A549 (cell line): ENCODE data around the gene PLEKHO1. TPM values are rescaled to one million over a fixed set of nuclear protein-coding genes. Genes with fewer than 3 reads are reported as not detected.

Experiments
- ATAC-seq, 2 experiments: fragments of 200-7000 bp in 1 of 2; fragments of >200 bp in 1 of 2; cut with Nextera tagmentation in 1 of 2; cut with Tn5 transposase in 1 of 2; 3 replicates each; pipeline versions ENCODE4 v1.8.0 to v1.9.1; 2018 to 2020; ENCODE audit warnings: mild to moderate bottlenecking in 1 of 2, moderate library complexity in 1 of 2
- CTCF ChIA-PET: fragments of 300-600 bp; sonication (Branson Sonifier 250); formaldehyde crosslinking; extraction: SDS; loops from one replicate; lab custom pipeline; 2021; ENCODE audit warnings: antibody characterized with exemption, inconsistent platforms; lab: Yijun Ruan, JAX
- POLR2A ChIA-PET: fragments of 350-600 bp; formaldehyde crosslinking; extraction: SDS; loops from one replicate; lab custom pipeline; 2021; ENCODE audit warnings: antibody characterized with exemption, inconsistent platforms; lab: Yijun Ruan, JAX
- DNase-seq, 2 experiments: peaks; one replicate each; pipeline versions ENCODE4 v3.0.0 to v3.0.0-alpha.2; 2011 to 2016; ENCODE audit warnings: low read depth in 1 of 2, low spot score in 1 of 2
- FAIRE-seq: peaks from 2 replicates; lab custom pipeline; 2011; peaks lifted over from hg19 to GRCh38; lab: Jason Lieb, UNC
- H3K27ac ChIP-seq, 2 experiments: fragments of >200 bp; sonication (Bioruptor Twin); formaldehyde crosslinking; 3 replicates each; pipeline ENCODE4 v1.5.1; 2016 to 2017
- H3K4me1 ChIP-seq: fragments of >200 bp; sonication (Bioruptor Twin); formaldehyde crosslinking; 3 replicates; pipeline ENCODE4 v1.6.1; 2016
- H3K4me2 ChIP-seq: fragments of >200 bp; sonication (Bioruptor Twin); formaldehyde crosslinking; 3 replicates; pipeline ENCODE4 v1.6.1; 2016
- H3K4me3 ChIP-seq: fragments of >200 bp; sonication (Bioruptor Twin); formaldehyde crosslinking; 3 replicates; pipeline ENCODE4 v1.5.1; 2016
- H3K9me3 ChIP-seq: fragments of >200 bp; sonication (Bioruptor Twin); formaldehyde crosslinking; 3 replicates; pipeline ENCODE4 v1.6.1; 2016
- CBX2 ChIP-seq: fragments of 200-600 bp; sonication (generic); IDR thresholded peaks from 2 replicates; pipeline ENCODE4 v1.6.1; 2016; ENCODE audit warnings: low read depth, mild to moderate bottlenecking, borderline replicate concordance
- CHD4 ChIP-seq: fragments of 200-600 bp; sonication (generic); IDR thresholded peaks from 2 replicates; pipeline ENCODE4 v1.6.1; 2016; ENCODE audit warnings: antibody characterized with exemption, mild to moderate bottlenecking, borderline replicate concordance
- FOSL2 ChIP-seq, 2 experiments: fragments of 450-650 bp in 1 of 2; fragments of >200 bp in 1 of 2; sonication (Bioruptor Twin) in 1 of 2; formaldehyde crosslinking; IDR thresholded peaks; 2 replicates each; pipeline versions ENCODE4 v1.5.0 to v1.6.1; 2016 to 2020; ENCODE audit warnings: mild to moderate bottlenecking in 1 of 2, moderate library complexity in 1 of 2
- GATA3 ChIP-seq: IDR thresholded peaks from 2 replicates; pipeline ENCODE4 v1.6.1; 2012; ENCODE audit warnings: borderline replicate concordance
- HOXA7 ChIP-seq: fragments of 250-450 bp; sonication (Bioruptor Pico); IDR thresholded peaks from 2 replicates; pipeline ENCODE4 v1.5.0; 2020; ENCODE audit warnings: mild to moderate bottlenecking, moderate library complexity
- HOXB5 ChIP-seq: fragments of 250-450 bp; sonication (Bioruptor Pico); IDR thresholded peaks from 2 replicates; pipeline ENCODE4 v1.5.0; 2020; ENCODE audit warnings: mild to moderate bottlenecking, moderate library complexity
- JUN ChIP-seq, 2 experiments: fragments of >200 bp; sonication (Bioruptor Twin); formaldehyde crosslinking; IDR thresholded peaks; 2 replicates in 1 of 2; 3 replicates in 1 of 2; pipeline ENCODE4 v1.6.1; 2016 to 2017
- KDM5A ChIP-seq: fragments of 200-600 bp; sonication (generic); IDR thresholded peaks from 2 replicates; pipeline ENCODE4 v1.6.1; 2016; ENCODE audit warnings: antibody characterized with exemption, mild to moderate bottlenecking
- MAZ ChIP-seq: fragments of 150-350 bp; IDR thresholded peaks from 2 replicates; pipeline ENCODE4 v1.6.1; 2014; ENCODE audit warnings: antibody characterized with exemption, low read depth, low read length, borderline replicate concordance
- POLR2A ChIP-seq: IDR thresholded peaks from 2 replicates; pipeline ENCODE4 v1.6.1; 2012; ENCODE audit warnings: mild to moderate bottlenecking, low read length
- RAD21 ChIP-seq, 2 experiments: fragments of >200 bp in 1 of 2; sonication (Bioruptor Twin) in 1 of 2; formaldehyde crosslinking in 1 of 2; IDR thresholded peaks in 1 of 2; conservative IDR thresholded peaks in 1 of 2; 2 replicates in 1 of 2; 3 replicates in 1 of 2; pipeline ENCODE4 v1.6.1; 2012 to 2018; ENCODE audit warnings: inconsistent platforms in 1 of 2
- RCOR1 ChIP-seq: fragments of 150-350 bp; IDR thresholded peaks from 2 replicates; pipeline ENCODE4 v1.6.1; 2014; ENCODE audit warnings: antibody characterized with exemption, low read length, low read depth
- RNF2 ChIP-seq: fragments of 200-600 bp; sonication (generic); IDR thresholded peaks from 2 replicates; pipeline ENCODE4 v1.6.1; 2016; ENCODE audit warnings: low read depth, mild to moderate bottlenecking, antibody characterized with exemption, moderate library complexity, borderline replicate concordance
- SMC3 ChIP-seq: fragments of >200 bp; sonication (Bioruptor Twin); formaldehyde crosslinking; IDR thresholded peaks from 3 replicates; pipeline ENCODE4 v1.6.1; 2018; ENCODE audit warnings: inconsistent platforms
- TFCP2L1 ChIP-seq: fragments of 250-450 bp; sonication (Bioruptor Pico); IDR thresholded peaks from 2 replicates; pipeline ENCODE4 v1.5.0; 2021; ENCODE audit warnings: mild to moderate bottlenecking
- ZNF302 ChIP-seq: fragments of 250-450 bp; sonication (Bioruptor Pico); IDR thresholded peaks from 2 replicates; pipeline ENCODE4 v1.9.0; 2021; ENCODE audit warnings: inconsistent platforms, mild to moderate bottlenecking, moderate library complexity
- WGBS: methylation state at CpG from one replicate; pipeline ENCODE4 v1.1.6; 2017; ENCODE audit errors: missing lambda C conversion rate; 5-methylcytosine and 5-hydroxymethylcytosine counted together
- polyA plus RNA-seq, 4 experiments: library from polyadenylated mRNA; depleted of rRNA in 3 of 4; stranded (reverse); fragments of >200 nt; fragmentation: RNase III in 1 of 4; extraction: RNeasy Plus Mini Kit Qiagen cat#74134 plus additional on column Dnase treatment in 1 of 4; gene quantifications; 2 replicates in 3 of 4; 3 replicates in 1 of 4; pipeline ENCODE4 v1.2.3, GENCODE V29; 2011 to 2017
- TF ChIP-seq, protein P1 (sequence below): IDR thresholded peaks from 2 replicates; pipeline ENCODE4 v1.6.1; 2012; ENCODE audit warnings: low read depth, borderline replicate concordance
- TF ChIP-seq, protein P2 (sequence below): fragments of >200 bp; sonication (Bioruptor Twin); formaldehyde crosslinking; IDR thresholded peaks from 3 replicates; pipeline ENCODE4 v1.6.1; 2016
- TF ChIP-seq, protein P3 (sequence below): IDR thresholded peaks from 2 replicates; pipeline ENCODE4 v1.6.1; 2012
- TF ChIP-seq, protein P4 (sequence below): IDR thresholded peaks from 2 replicates; pipeline ENCODE4 v1.6.1; 2012
- TF ChIP-seq, protein P5 (sequence below): fragments of 150-350 bp; IDR thresholded peaks from 2 replicates; pipeline ENCODE4 v1.6.1; 2014; ENCODE audit warnings: low read depth, mild to moderate bottlenecking, low read length

The PLEKHO1 gene
- polyA plus RNA-seq, 2 of the 4 experiments (the other 2 are of a cell fraction) = 2.5 to 5.5 TPM

DNA sequence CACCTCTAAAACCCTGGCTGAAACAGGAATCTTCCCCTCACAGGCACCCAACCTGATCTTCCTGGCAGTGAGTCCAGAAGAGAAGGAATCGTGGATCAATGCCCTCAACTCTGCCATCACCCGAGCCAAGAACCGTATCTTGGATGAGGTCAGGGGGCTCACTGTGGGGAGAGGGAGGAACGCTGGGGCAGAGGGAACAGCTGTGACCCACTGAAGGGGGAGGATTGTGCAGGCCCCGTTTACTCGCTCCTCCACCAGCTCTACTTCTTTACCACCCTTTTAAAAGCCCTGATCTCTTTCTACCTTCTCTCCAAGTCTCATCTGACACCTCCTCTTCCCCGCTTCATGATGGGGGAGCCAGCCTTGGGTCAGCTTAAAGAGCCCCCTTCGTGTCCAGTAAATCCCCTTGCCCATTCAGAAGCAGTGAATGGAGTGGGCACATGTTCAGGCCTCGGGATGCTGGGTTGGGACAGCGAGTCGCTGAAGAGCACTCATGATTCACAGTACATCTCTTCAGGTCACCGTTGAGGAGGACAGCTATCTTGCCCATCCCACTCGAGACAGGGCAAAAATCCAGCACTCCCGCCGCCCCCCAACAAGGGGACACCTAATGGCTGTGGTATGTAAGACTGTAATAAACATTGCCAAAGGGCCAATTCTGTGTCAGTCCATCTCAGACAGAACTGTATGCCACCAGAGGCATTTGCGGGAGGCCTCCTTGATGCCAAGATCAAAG, 7.3 kb downstream of the PLEKHO1 start:
- Histone ChIP-seq H3K9me3 (no peaks in the 10 kb centered on the region), H3K4me2 (no peak overlapping the region), H3K4me1 (no peaks in the 10 kb centered on the region; the same call in 2 of the 3 replicates), H3K4me3 (no peak overlapping the region), H3K27ac (no peak overlapping the region)
- CTCF ChIA-PET = interaction anchor here (0.6 to 20.2 kb wide), 4 partner anchors 14 to 1495 kb away, joined by 3 to 244 read pairs (median 38); no protein-coding TSS in a partner anchor
- POLR2A ChIA-PET = no interaction called here
- ATAC-seq = no peak
- 77% methylated on average over 16 of the region's 16 CpGs for WGBS
- no peak for FAIRE-seq
- TF ChIP-seq GATA3 (no peak), HOXB5 (CRISPR knock-in tag) (no peak)
- TF ChIP-seq, all 56 proteins: peak for 0
- no peak for DNase-seq

DNA sequence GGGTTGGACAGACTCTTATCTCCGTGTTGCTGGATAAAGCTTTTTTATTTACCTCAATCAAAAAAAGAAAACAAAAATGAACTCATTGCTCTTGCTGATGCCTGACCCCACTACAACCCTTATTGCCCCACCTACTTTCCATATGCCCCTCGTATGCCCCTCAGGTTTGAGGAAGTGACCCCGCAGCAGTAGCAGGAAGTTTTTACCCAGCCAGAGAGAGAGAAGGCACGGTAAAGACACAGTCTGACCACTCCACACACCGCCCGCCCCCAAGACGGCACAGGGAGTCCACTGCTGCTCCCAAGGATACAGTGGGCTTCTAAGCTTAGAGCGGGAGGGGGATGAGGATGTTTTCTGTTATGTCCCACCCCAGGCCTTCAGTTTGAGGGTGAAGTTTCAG, 9.8 kb downstream of the PLEKHO1 start:
- 87% methylated on average over 8 of the region's 8 CpGs for WGBS
- POLR2A ChIA-PET = no interaction called here
- no peak overlapping the region for H3K27ac ChIP-seq

DNA sequence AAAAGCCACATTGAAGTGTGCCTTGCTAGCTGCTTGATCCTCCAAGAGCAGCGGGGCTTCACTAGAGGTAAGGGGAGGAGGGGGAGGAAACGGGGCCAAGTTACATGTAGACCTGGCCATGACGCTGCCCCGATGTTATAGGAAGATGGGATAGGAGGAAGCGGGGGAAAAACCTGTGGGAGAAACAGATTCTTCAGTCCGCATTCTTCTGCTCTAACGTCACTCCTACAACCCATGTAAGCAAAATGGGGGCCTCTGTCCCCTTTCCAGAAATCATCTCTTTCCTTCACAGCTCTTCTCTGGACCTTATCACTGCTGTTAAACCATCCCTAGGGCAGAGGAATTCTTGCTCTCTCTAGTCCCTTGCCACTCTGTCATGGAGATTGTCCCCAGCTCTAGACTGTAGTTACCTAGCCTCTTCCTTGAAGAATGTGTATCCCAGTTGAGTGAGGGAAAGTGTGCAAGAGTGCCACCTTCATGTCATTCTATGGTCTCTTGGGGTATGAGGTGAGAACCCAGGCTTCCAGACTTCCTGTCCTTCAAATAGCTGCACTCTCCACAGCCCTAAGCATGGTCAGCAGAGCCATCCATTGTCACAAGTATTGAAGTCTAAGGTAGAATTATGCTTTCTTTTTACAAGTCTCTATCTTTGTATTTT, 11.4 kb downstream of the PLEKHO1 start:
- H3K4me2 ChIP-seq = no peak overlapping the region
- WGBS = 93% methylated on average over 7 of the region's 7 CpGs
- no peaks in the 10 kb centered on the region for H3K9me3 ChIP-seq
- no peak for TF ChIP-seq KDM5A
- no peak for TF ChIP-seq FOSL2 (IDR thresholded peaks at IDR 0.05)
- no peak for TF ChIP-seq FOSL2 (CRISPR knock-in tag; IDR thresholded peaks at IDR 0.05)
- TF ChIP-seq, protein P1, sequence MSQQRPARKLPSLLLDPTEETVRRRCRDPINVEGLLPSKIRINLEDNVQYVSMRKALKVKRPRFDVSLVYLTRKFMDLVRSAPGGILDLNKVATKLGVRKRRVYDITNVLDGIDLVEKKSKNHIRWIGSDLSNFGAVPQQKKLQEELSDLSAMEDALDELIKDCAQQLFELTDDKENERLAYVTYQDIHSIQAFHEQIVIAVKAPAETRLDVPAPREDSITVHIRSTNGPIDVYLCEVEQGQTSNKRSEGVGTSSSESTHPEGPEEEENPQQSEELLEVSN = no peak
- TF ChIP-seq CHD4 = no peak
- TF ChIP-seq, protein P2, sequence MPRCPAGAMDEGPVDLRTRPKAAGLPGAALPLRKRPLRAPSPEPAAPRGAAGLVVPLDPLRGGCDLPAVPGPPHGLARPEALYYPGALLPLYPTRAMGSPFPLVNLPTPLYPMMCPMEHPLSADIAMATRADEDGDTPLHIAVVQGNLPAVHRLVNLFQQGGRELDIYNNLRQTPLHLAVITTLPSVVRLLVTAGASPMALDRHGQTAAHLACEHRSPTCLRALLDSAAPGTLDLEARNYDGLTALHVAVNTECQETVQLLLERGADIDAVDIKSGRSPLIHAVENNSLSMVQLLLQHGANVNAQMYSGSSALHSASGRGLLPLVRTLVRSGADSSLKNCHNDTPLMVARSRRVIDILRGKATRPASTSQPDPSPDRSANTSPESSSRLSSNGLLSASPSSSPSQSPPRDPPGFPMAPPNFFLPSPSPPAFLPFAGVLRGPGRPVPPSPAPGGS = no peak
- no peak for TF ChIP-seq CBX2
- TF ChIP-seq, protein P3, sequence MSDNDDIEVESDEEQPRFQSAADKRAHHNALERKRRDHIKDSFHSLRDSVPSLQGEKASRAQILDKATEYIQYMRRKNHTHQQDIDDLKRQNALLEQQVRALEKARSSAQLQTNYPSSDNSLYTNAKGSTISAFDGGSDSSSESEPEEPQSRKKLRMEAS = no peak
- TF ChIP-seq, protein P4, sequence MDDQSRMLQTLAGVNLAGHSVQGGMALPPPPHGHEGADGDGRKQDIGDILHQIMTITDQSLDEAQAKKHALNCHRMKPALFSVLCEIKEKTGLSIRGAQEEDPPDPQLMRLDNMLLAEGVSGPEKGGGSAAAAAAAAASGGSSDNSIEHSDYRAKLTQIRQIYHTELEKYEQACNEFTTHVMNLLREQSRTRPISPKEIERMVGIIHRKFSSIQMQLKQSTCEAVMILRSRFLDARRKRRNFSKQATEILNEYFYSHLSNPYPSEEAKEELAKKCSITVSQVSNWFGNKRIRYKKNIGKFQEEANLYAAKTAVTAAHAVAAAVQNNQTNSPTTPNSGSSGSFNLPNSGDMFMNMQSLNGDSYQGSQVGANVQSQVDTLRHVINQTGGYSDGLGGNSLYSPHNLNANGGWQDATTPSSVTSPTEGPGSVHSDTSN = no peak
- TF ChIP-seq RCOR1 = no peak
- no peak for TF ChIP-seq MAZ
- no peak for TF ChIP-seq TFCP2L1
- no peak for TF ChIP-seq SMC3
- TF ChIP-seq POLR2A = no peak
- no peak for TF ChIP-seq RAD21 (conservative IDR thresholded peaks at IDR 0.05 in 1 of 2, IDR thresholded peaks at IDR 0.05 in 1 of 2)
- no peak for TF ChIP-seq HOXA7 (CRISPR knock-in tag)
- TF ChIP-seq, protein P5, sequence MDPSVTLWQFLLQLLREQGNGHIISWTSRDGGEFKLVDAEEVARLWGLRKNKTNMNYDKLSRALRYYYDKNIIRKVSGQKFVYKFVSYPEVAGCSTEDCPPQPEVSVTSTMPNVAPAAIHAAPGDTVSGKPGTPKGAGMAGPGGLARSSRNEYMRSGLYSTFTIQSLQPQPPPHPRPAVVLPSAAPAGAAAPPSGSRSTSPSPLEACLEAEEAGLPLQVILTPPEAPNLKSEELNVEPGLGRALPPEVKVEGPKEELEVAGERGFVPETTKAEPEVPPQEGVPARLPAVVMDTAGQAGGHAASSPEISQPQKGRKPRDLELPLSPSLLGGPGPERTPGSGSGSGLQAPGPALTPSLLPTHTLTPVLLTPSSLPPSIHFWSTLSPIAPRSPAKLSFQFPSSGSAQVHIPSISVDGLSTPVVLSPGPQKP = no peak
- H3K4me3 ChIP-seq = no peak overlapping the region
- no peak overlapping the region for H3K27ac ChIP-seq
- ATAC-seq (no peak), FAIRE-seq (no peak), DNase-seq (no peak)
- ChIA-PET POLR2A (no interaction called here), CTCF (interaction anchor here (0.6 to 20.2 kb wide), 8 partner anchors 10 to 939 kb away, joined by 3 to 244 read pairs (median 6); no protein-coding TSS in a partner anchor)
- no peaks in the 10 kb centered on the region for H3K4me1 ChIP-seq

More for the DNA sequence above, 9.8 kb downstream of the PLEKHO1 start:
- Histone ChIP-seq H3K9me3 (no peaks in the 10 kb centered on the region), H3K4me3 (no peak overlapping the region), H3K4me1 (no peaks in the 10 kb centered on the region), H3K4me2 (no peak overlapping the region)
- DNase-seq (no peak), ATAC-seq (no peak), FAIRE-seq (no peak)
- TF ChIP-seq HOXA7 (CRISPR knock-in tag) (no peak), ZNF302 (CRISPR knock-in tag) (no peak), RAD21 (conservative IDR thresholded peaks at IDR 0.05 in 1 of 2, IDR thresholded peaks at IDR 0.05 in 1 of 2) (no peak), RNF2 (no peak), JUN (IDR thresholded peaks at IDR 0.05) (no peak), POLR2A (no peak)
- TF ChIP-seq, protein P5 = no peak
- CTCF ChIA-PET = interaction anchor here (0.9 to 20.2 kb wide), 4 partner anchors 11 to 83 kb away, joined by 3 to 244 read pairs (median 44); no protein-coding TSS in a partner anchor
